ENCODE results near the gene BICD1.

The BICD1 gene

GRCh38 chr12:32402170-32402569, 295.5 kb downstream of the BICD1 start:
- ATAC-seq (ENCODE audit: insufficient read depth, low read depth) (no peak), DNase-seq (no peak)
- Histone ChIP-seq H3K9ac (ENCODE audit: low read depth, low read length) (no peak overlapping the region), H3K27ac (ENCODE audit: low read length) (no peak overlapping the region), H3K27me3 (ENCODE audit: insufficient read depth, low read length, poor library complexity) (peaks cover 21% of the 10 kb centered on the region), H3K79me2 (ENCODE audit: insufficient read depth, low read length) (no peaks in the 10 kb centered on the region), H3K9me3 (ENCODE audit: insufficient read depth, low read length, severe bottlenecking) (no peaks in the 10 kb centered on the region), H3K4me1 (ENCODE audit: insufficient read depth, low read length) (peaks cover 14% of the 10 kb centered on the region), H3K36me3 (ENCODE audit: insufficient read depth, low read length) (no peaks in the 10 kb centered on the region), H3K4me3 (ENCODE audit: low read depth in 1 of 2, low read length in 2 of 2) (no peak overlapping the region), H4K20me1 (ENCODE audit: insufficient read depth, low read length) (no peaks in the 10 kb centered on the region), H2AFZ (ENCODE audit: low read depth, low read length) (no peak overlapping the region), H3K4me2 (ENCODE audit: insufficient read depth, low read length) (no peak overlapping the region)
- TF ChIP-seq EZH2 (IDR thresholded peaks at IDR 0.05; ENCODE audit: borderline replicate concordance, low read depth, low read length, severe bottlenecking) (no peak), CTCF (IDR thresholded peaks at IDR 0.05; ENCODE audit: borderline replicate concordance, extremely low read depth, low read length, poor library complexity, severe bottlenecking) (no peak)

GRCh38 chr12:32402946-32403345, 296.3 kb downstream of the BICD1 start:
- H3K4me2 ChIP-seq (ENCODE audit: insufficient read depth, low read length): no peak overlapping the region
- DNase-seq (no peak), ATAC-seq (ENCODE audit: insufficient read depth, low read depth) (no peak)
- peaks cover 14% of the 10 kb centered on the region for H3K4me1 ChIP-seq (ENCODE audit: insufficient read depth, low read length)
- H3K9me3 ChIP-seq (ENCODE audit: insufficient read depth, low read length, severe bottlenecking): no peaks in the 10 kb centered on the region
- H3K79me2 ChIP-seq (ENCODE audit: insufficient read depth, low read length): no peaks in the 10 kb centered on the region
- H2AFZ ChIP-seq (ENCODE audit: low read depth, low read length): no peak overlapping the region
- TF ChIP-seq CTCF (IDR thresholded peaks at IDR 0.05; ENCODE audit: borderline replicate concordance, extremely low read depth, low read length, poor library complexity, severe bottlenecking): no peak
- TF ChIP-seq EZH2 (IDR thresholded peaks at IDR 0.05; ENCODE audit: borderline replicate concordance, low read depth, low read length, severe bottlenecking): no peak
- H4K20me1 ChIP-seq (ENCODE audit: insufficient read depth, low read length): no peaks in the 10 kb centered on the region
- H3K27me3 ChIP-seq (ENCODE audit: insufficient read depth, low read length, poor library complexity): peaks cover 21% of the 10 kb centered on the region
- no peak overlapping the region for H3K4me3 ChIP-seq (ENCODE audit: low read depth in 1 of 2, low read length in 2 of 2)
- no peak overlapping the region for H3K9ac ChIP-seq (ENCODE audit: low read depth, low read length)
- H3K36me3 ChIP-seq (ENCODE audit: insufficient read depth, low read length): no peaks in the 10 kb centered on the region
- H3K27ac ChIP-seq (ENCODE audit: low read length): no peak overlapping the region

GRCh38 chr12:32407795-32408194, 301.1 kb downstream of the BICD1 start:
- ATAC-seq (ENCODE audit: insufficient read depth, low read depth) (no peak), DNase-seq (no peak)
- no peaks in the 10 kb centered on the region for H3K27me3 ChIP-seq (ENCODE audit: insufficient read depth, low read length, poor library complexity)
- H3K4me1 ChIP-seq (ENCODE audit: insufficient read depth, low read length): no peaks in the 10 kb centered on the region
- H3K9ac ChIP-seq (ENCODE audit: low read depth, low read length): no peak overlapping the region
- no peak overlapping the region for H3K27ac ChIP-seq (ENCODE audit: low read length)
- no peak overlapping the region for H2AFZ ChIP-seq (ENCODE audit: low read depth, low read length)
- H3K4me3 ChIP-seq (ENCODE audit: low read depth in 1 of 2, low read length in 2 of 2): no peak overlapping the region
- no peaks in the 10 kb centered on the region for H3K79me2 ChIP-seq (ENCODE audit: insufficient read depth, low read length)
- H3K4me2 ChIP-seq (ENCODE audit: insufficient read depth, low read length): no peak overlapping the region
- no peak for TF ChIP-seq CTCF (IDR thresholded peaks at IDR 0.05; ENCODE audit: borderline replicate concordance, extremely low read depth, low read length, poor library complexity, severe bottlenecking)
- no peak for TF ChIP-seq EZH2 (IDR thresholded peaks at IDR 0.05; ENCODE audit: borderline replicate concordance, low read depth, low read length, severe bottlenecking)
- H3K9me3 ChIP-seq (ENCODE audit: insufficient read depth, low read length, severe bottlenecking): no peaks in the 10 kb centered on the region
- no peaks in the 10 kb centered on the region for H3K36me3 ChIP-seq (ENCODE audit: insufficient read depth, low read length)
- no peaks in the 10 kb centered on the region for H4K20me1 ChIP-seq (ENCODE audit: insufficient read depth, low read length)

GRCh38 chr12:32413412-32413811, 306.8 kb downstream of the BICD1 start:
- Histone ChIP-seq H2AFZ (ENCODE audit: low read depth, low read length) (no peak overlapping the region), H3K36me3 (ENCODE audit: insufficient read depth, low read length) (no peaks in the 10 kb centered on the region), H3K27me3 (ENCODE audit: insufficient read depth, low read length, poor library complexity) (no peaks in the 10 kb centered on the region), H3K9me3 (ENCODE audit: insufficient read depth, low read length, severe bottlenecking) (no peaks in the 10 kb centered on the region), H3K4me3 (ENCODE audit: low read depth in 1 of 2, low read length in 2 of 2) (no peak overlapping the region), H4K20me1 (ENCODE audit: insufficient read depth, low read length) (no peaks in the 10 kb centered on the region), H3K4me2 (ENCODE audit: insufficient read depth, low read length) (no peak overlapping the region), H3K4me1 (ENCODE audit: insufficient read depth, low read length) (no peaks in the 10 kb centered on the region), H3K9ac (ENCODE audit: low read depth, low read length) (no peak overlapping the region), H3K27ac (ENCODE audit: low read length) (no peak overlapping the region), H3K79me2 (ENCODE audit: insufficient read depth, low read length) (no peaks in the 10 kb centered on the region)
- ATAC-seq (ENCODE audit: insufficient read depth, low read depth) (no peak), DNase-seq (no peak)
- TF ChIP-seq CTCF (IDR thresholded peaks at IDR 0.05; ENCODE audit: borderline replicate concordance, extremely low read depth, low read length, poor library complexity, severe bottlenecking) (no peak), EZH2 (IDR thresholded peaks at IDR 0.05; ENCODE audit: borderline replicate concordance, low read depth, low read length, severe bottlenecking) (no peak)

All from DND-41 (cell line).